WTC11 (cell line): ENCODE measurements around the gene LCORL.

Experiments
- CBFB ChIP-seq: sonication (generic); formaldehyde crosslinking; IDR thresholded peaks from 2 replicates; pipeline ENCODE4 v1.8.1; 2022; ENCODE audit warnings: mild to moderate bottlenecking, low read depth, missing genetic modification reagents
- CREB1 ChIP-seq: sonication (generic); formaldehyde crosslinking; IDR thresholded peaks from 2 replicates; pipeline ENCODE4 v1.8.0; 2023; ENCODE audit warnings: mild to moderate bottlenecking, missing genetic modification reagents
- ETV6 ChIP-seq: sonication (generic); formaldehyde crosslinking; IDR thresholded peaks from 2 replicates; pipeline ENCODE4 v1.8.1; 2022; ENCODE audit warnings: mild to moderate bottlenecking, missing genetic modification reagents
- HMGXB4 ChIP-seq: sonication (generic); formaldehyde crosslinking; IDR thresholded peaks from 2 replicates; pipeline ENCODE4 v1.8.1; 2023; ENCODE audit warnings: mild to moderate bottlenecking, moderate library complexity, missing genetic modification reagents
- KAT7 ChIP-seq: sonication (generic); formaldehyde crosslinking; IDR thresholded peaks from 2 replicates; pipeline ENCODE4 v1.8.1; 2023; ENCODE audit warnings: missing genetic modification reagents, mild to moderate bottlenecking, borderline replicate concordance
- NR1H2 ChIP-seq: sonication (generic); formaldehyde crosslinking; IDR thresholded peaks from 2 replicates; pipeline ENCODE4 v1.9.0; 2021; ENCODE audit warnings: mild to moderate bottlenecking, moderate library complexity, missing genetic modification reagents
- USF2 ChIP-seq: sonication (generic); formaldehyde crosslinking; IDR thresholded peaks from 2 replicates; pipeline ENCODE4 v1.8.1; 2023; ENCODE audit warnings: mild to moderate bottlenecking, missing genetic modification reagents, moderate library complexity
- ZNF121 ChIP-seq: sonication (generic); formaldehyde crosslinking; IDR thresholded peaks from 2 replicates; pipeline ENCODE4 v1.8.0; 2023; ENCODE audit warnings: missing genetic modification reagents
- TF ChIP-seq, protein P1 (sequence below): fragments of 200-600 bp; IDR thresholded peaks from 2 replicates; pipeline ENCODE4 v1.8.0; 2022; ENCODE audit warnings: antibody characterized with exemption
- TF ChIP-seq, protein P2 (sequence below): fragments of 250-450 bp; sonication (Bioruptor Pico); IDR thresholded peaks from 2 replicates; pipeline ENCODE4 v1.9.0; 2021; ENCODE audit warnings: moderate library complexity, mild to moderate bottlenecking, inconsistent platforms, borderline replicate concordance

DNA sequence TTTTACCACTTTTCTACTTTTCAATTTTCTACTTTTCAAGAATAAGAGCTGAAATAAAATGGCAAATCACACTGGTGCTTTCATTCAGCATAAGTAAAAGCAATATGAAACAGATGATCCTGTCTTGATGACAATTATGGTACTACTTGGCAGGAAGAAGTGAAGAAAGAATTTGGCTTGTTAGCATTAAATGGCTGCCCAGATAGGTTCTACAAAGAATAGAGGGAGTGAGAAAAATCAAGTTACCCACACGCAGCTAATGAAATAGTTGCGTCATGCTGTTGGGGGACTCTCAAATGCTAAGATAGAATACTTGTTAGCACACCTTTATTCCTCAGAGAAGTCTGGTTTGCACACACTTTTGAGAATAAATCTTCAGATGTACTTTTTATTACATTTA is 12.5 kb upstream of the LCORL start:
- TF ChIP-seq, protein P1, sequence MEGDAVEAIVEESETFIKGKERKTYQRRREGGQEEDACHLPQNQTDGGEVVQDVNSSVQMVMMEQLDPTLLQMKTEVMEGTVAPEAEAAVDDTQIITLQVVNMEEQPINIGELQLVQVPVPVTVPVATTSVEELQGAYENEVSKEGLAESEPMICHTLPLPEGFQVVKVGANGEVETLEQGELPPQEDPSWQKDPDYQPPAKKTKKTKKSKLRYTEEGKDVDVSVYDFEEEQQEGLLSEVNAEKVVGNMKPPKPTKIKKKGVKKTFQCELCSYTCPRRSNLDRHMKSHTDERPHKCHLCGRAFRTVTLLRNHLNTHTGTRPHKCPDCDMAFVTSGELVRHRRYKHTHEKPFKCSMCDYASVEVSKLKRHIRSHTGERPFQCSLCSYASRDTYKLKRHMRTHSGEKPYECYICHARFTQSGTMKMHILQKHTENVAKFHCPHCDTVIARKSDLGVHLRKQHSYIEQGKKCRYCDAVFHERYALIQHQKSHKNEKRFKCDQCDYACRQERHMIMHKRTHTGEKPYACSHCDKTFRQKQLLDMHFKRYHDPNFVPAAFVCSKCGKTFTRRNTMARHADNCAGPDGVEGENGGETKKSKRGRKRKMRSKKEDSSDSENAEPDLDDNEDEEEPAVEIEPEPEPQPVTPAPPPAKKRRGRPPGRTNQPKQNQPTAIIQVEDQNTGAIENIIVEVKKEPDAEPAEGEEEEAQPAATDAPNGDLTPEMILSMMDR = no peak
- TF ChIP-seq USF2 (CRISPR knock-in tag) (no peak), KAT7 (CRISPR knock-in tag) (no peak), ZNF121 (CRISPR knock-in tag) (no peak), HMGXB4 (CRISPR knock-in tag) (no peak), ETV6 (CRISPR knock-in tag) (no peak), NR1H2 (CRISPR knock-in tag) (no peak), CREB1 (no peak), CBFB (CRISPR knock-in tag) (no peak)
- TF ChIP-seq, protein P2, sequence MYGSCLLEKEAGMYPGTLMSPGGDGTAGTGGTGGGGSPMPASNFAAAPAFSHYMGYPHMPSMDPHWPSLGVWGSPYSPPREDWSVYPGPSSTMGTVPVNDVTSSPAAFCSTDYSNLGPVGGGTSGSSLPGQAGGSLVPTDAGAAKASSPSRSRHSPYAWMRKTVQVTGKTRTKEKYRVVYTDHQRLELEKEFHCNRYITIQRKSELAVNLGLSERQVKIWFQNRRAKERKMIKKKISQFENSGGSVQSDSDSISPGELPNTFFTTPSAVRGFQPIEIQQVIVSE = no peak
